ENCODE results near the gene GPAM. TPM values are rescaled to one million over a fixed set of nuclear protein-coding genes. Genes with fewer than 3 reads are reported as not detected.

GPAM gene
- total RNA-seq, 1 experiment from 2014 or later = 16.0 TPM

DNA sequence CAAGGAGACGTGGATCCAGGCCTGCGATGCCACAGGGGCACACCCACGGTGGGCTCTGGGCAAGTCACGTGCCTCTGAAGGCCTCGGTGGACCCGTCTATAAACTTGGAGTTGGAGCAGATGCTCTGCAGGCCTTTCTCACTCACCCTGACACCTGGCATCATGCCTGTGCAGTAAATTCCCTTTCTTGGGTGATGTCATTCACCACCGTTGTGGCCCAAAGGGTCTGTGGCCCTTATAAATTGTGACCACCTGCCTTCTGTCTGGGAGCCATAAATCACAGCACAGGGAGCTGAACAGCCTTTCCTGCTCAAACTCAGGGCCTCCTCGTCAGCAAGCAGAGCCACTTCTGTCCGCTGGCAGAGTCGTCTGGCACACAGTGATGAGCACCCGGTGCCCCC, 52.2 kb downstream of the GPAM start:
- Histone ChIP-seq H3K4me1 (ENCODE audit: insufficient read depth, low read length) (no peaks in the 10 kb centered on the region), H3K27me3 (ENCODE audit: insufficient read depth, low read length) (no peaks in the 10 kb centered on the region), H4K5ac (ENCODE audit: insufficient read length, low read depth, low read length) (no peak overlapping the region), H3K9me3 (ENCODE audit: control insufficient read depth, low read depth, low read length) (no peaks in the 10 kb centered on the region), H3K23me2 (ENCODE audit: insufficient read length, low read depth, low read length, poor library complexity, severe bottlenecking) (no peaks in the 10 kb centered on the region), H3K4me2 (ENCODE audit: insufficient read depth, insufficient read length, low read length) (no peak overlapping the region), H3K9ac (ENCODE audit: extremely low read depth, insufficient read length, low read length) (no peak overlapping the region), H2BK15ac (ENCODE audit: low read depth, low read length) (no peak overlapping the region), H3K23ac (ENCODE audit: insufficient read length, low read depth, low read length) (no peak overlapping the region), H4K20me1 (ENCODE audit: control insufficient read depth, insufficient read depth, insufficient read length) (no peaks in the 10 kb centered on the region), H3K79me1 (ENCODE audit: insufficient read depth, low read depth, low read length, poor library complexity, severe bottlenecking) (no peaks in the 10 kb centered on the region), H3K79me2 (ENCODE audit: insufficient read depth, low read length) (no peaks in the 10 kb centered on the region), H3K4ac (ENCODE audit: low read depth, low read length) (no peak overlapping the region), H4K8ac (replicated peaks; ENCODE audit: insufficient read length, low read depth, low read length) (no peak overlapping the region), H2AK5ac (ENCODE audit: insufficient read length, low read length) (no peak overlapping the region), H4K91ac (ENCODE audit: insufficient read length, low read depth, low read length) (no peak overlapping the region), H3K56ac (ENCODE audit: insufficient read length, low read depth, low read length) (no peak overlapping the region), H2BK12ac (ENCODE audit: insufficient read length, low read depth, low read length) (no peak overlapping the region), H3K14ac (ENCODE audit: insufficient read depth, low read length) (no peak overlapping the region), H2BK120ac (ENCODE audit: low read depth, low read length, poor library complexity, severe bottlenecking) (no peak overlapping the region), H2BK20ac (ENCODE audit: low read depth, low read length, poor library complexity, severe bottlenecking) (no peak overlapping the region), H2AFZ (ENCODE audit: low read length) (no peak overlapping the region), H3T11ph (ENCODE audit: low read length) (no peak overlapping the region), H2BK5ac (ENCODE audit: insufficient read length, low read length) (no peak overlapping the region), H3K27ac (ENCODE audit: insufficient read length, low read depth, low read length) (no peak overlapping the region), H3K18ac (ENCODE audit: insufficient read length, low read depth, low read length) (no peak overlapping the region)
- no peaks in the 10 kb centered on the region for H3K36me3 Mint-ChIP-seq (ENCODE audit: insufficient read depth in 1 of 3, low read depth in 3 of 3)
- peaks cover 9 to 12% of the 10 kb centered on the region in 2 experiments for H3K4me1 Mint-ChIP-seq
- TF ChIP-seq, protein P1, sequence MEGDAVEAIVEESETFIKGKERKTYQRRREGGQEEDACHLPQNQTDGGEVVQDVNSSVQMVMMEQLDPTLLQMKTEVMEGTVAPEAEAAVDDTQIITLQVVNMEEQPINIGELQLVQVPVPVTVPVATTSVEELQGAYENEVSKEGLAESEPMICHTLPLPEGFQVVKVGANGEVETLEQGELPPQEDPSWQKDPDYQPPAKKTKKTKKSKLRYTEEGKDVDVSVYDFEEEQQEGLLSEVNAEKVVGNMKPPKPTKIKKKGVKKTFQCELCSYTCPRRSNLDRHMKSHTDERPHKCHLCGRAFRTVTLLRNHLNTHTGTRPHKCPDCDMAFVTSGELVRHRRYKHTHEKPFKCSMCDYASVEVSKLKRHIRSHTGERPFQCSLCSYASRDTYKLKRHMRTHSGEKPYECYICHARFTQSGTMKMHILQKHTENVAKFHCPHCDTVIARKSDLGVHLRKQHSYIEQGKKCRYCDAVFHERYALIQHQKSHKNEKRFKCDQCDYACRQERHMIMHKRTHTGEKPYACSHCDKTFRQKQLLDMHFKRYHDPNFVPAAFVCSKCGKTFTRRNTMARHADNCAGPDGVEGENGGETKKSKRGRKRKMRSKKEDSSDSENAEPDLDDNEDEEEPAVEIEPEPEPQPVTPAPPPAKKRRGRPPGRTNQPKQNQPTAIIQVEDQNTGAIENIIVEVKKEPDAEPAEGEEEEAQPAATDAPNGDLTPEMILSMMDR (conservative IDR thresholded peaks at IDR 0.05) = no peak
- no peak for DNase-seq
- H3K9me3 Mint-ChIP-seq = no peaks in the 10 kb centered on the region
- H3K4me3 Mint-ChIP-seq = no peak overlapping the region
- H3K27me3 Mint-ChIP-seq (ENCODE audit: low read depth) = no peaks in the 10 kb centered on the region; the same call in 1 of the 2 replicates
- no CpG with 5 or more reads among the region's 11 CpGs for WGBS (ENCODE audit: extremely low coverage, insufficient read length, low lambda C conversion rate)
- H3K27ac Mint-ChIP-seq = no peak overlapping the region

Measured in H9 (cell line).